IMR-90 (cell line): Measurements from ENCODE around the gene FBXL7.

Experiments used
- CTCF ChIP-seq: conservative IDR thresholded peaks from 2 replicates; pipeline ENCODE4 v1.5.1; 2012; ENCODE audit warnings: mild to moderate bottlenecking, low read depth, low read length, improper control_type of control experiment
- POLR2A ChIP-seq: IDR thresholded peaks from 2 replicates; pipeline ENCODE4 v1.6.1; 2012; ENCODE audit warnings: mild to moderate bottlenecking, low read depth, low read length
- RAD21 ChIP-seq: IDR thresholded peaks from 2 replicates; pipeline ENCODE4 v1.6.1; 2012; ENCODE audit warnings: low read length, improper control_type of control experiment
- RFX5 ChIP-seq: IDR thresholded peaks from 2 replicates; pipeline ENCODE4 v1.8.0; 2012; ENCODE audit warnings: low read depth, mild to moderate bottlenecking, low read length, moderate library complexity
- SMC3 ChIP-seq: fragments of 150-350 bp; IDR thresholded peaks from 2 replicates; pipeline ENCODE4 v1.6.1; 2016; ENCODE audit warnings: low read depth, mild to moderate bottlenecking, antibody characterized with exemption, low read length, moderate library complexity

- TF ChIP-seq RFX5 (no peak), POLR2A (no peak), SMC3 (no peak), CTCF (no peak), RAD21 (no peak)
Measured at GRCh38 chr5:15574128-15574527, 74.1 kb downstream of the FBXL7 start.
